GM21619 (cell line): ENCODE data around the gene GTF2H2C_2.
"Not testable (repeated sequence)": the region's sequence is repeated elsewhere in the genome, so short reads cannot be mapped to it uniquely, and the experiment has no call there.

ENCODE experiments used
- ATAC-seq: cut with Tn5 transposase; IDR thresholded peaks from one replicate; pipeline ENCODE4 v1.9.1; 2021; ENCODE audit not compliant: unreplicated experiment

GTF2H2C_2 gene

DNA sequence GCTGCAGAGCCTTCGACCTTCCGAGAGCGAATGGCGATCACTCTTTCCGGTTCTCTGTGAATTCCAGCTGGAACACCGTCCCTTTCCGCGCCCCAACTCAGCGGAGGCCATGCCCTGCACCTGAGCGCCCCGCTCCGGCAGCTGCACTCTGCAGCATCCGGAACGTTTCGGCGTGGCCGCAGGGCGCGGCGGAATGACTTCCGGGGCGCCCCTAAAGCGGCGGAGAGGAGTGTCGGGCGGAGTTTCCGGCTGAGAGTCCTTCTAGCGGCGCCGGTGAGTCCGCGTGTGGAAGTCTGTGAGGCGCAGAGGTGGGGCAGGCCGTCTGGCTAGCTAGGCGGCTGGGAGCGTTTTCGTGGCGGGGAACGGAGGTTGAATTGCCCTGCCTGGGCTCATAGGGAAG, at the start of gene GTF2H2C_2:
Gene GTF2H2C_2, plus strand, starts transcription at position 252 of the 400 bp plus-strand sequence.
- ATAC-seq = peak; percentile 96

- not testable (repeated sequence) for ATAC-seq
Measured at GRCh38 chr5:70400984-70401686, 14.0 kb upstream of the GTF2H2C_2 start.

GRCh38 chr5:70421322-70421721, 6.2 kb downstream of the GTF2H2C_2 start:
- ATAC-seq = not testable (repeated sequence)

DNA sequence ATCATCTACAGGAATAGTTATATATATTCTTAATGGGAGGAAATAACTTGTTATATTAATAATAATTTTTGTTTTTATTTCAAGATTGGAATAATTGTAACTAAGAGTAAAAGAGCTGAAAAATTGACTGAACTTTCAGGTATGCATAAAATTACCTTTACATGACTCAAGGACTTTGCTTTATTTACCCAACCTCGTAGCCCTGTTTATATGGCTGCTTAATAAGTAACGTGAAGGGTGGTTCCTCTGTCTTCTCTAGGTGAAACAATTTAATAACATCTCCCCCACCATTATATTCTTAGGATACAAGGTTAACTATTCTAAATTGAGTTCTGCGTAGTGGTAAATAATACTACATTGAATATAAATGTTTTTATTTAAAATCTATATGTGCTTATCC, 8.0 kb downstream of the GTF2H2C_2 start:
- not testable (repeated sequence) for ATAC-seq

- ATAC-seq = not testable (repeated sequence)
Measured at GRCh38 chr5:70438518-70438917, 23.4 kb downstream of the GTF2H2C_2 start.

GRCh38 chr5:70449565-70449964, 34.4 kb downstream of the GTF2H2C_2 start:
- ATAC-seq = not testable (repeated sequence)

- not testable (repeated sequence) for ATAC-seq
Measured at GRCh38 chr5:70451249-70451984, 36.2 kb downstream of the GTF2H2C_2 start.

DNA sequence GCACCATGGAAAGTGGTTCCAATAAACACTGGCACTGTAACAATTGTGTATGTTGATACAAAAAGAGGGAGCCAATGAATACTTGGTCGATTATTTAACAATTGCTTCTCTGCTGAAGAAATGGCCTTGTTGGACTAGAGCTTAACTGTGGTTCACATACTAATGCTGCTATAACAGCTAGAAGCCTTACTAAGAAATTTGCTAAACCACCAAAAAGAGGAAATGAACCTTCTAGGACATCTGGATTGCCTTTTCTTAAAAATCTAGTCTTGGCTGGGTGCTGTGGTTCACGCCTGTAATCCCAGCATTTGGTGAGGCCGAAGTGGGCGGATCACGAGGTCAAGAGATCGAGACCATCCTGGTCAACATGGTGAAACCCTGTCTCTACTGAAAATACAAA, 41.9 kb downstream of the GTF2H2C_2 start:
- ATAC-seq = peak; percentile 91

GRCh38 chr5:70459188-70459587, 44.0 kb downstream of the GTF2H2C_2 start:
- not testable (repeated sequence) for ATAC-seq

DNA sequence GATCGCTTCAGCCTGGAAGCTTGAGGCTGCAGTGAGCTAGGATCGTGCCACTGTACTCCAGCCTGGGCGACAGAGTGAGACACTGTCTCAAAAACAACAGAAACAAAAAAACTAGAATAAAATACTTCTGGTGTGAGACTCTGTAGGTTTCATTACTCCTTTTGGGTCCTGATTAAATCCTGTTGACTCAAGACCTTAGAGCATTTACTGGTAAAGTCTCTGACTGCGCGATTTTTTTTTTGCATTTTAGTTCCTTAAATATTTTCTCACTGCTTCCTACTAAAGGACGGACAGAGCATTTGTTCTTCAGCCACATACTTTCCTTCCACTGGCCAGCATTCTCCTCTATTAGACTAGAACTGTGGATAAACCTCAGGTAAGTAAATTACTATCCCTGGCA, 46.8 kb downstream of the GTF2H2C_2 start:
- not testable (repeated sequence) for ATAC-seq

DNA sequence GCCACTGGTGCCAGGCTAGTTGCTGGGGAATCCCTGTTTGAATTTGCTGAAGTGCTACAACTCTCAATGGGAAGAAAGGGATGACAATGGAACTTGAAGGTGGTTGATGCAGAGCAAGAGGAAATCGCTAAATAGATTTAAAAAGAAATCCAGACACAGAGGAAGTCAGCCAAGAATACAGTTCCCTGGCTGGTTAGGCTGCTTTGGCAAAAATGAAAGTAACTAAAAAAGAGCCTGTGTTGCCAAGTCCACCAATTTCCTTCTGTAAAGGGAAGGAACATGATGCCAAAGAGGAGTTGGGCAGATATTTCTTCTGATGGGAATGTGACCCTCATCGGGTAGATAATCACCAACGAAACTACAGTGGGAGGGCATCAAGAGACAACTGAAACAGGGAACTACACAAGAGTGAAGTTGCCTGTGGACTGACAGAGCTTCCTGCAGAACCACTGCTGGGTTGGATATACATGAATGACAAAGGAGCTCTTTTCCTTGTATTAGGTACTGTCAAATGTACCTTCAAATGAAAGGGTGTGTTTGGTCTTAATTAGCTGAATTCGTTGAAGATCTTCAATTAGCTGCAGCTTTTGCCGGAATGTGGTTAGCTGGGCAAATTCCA, 49.0 kb downstream of the GTF2H2C_2 start:
- not testable (repeated sequence) for ATAC-seq

- ATAC-seq = not testable (repeated sequence)
Measured at GRCh38 chr5:70469926-70470509, 54.9 kb downstream of the GTF2H2C_2 start.
